ENCODE data around the gene ATP5F1D. TPM values are rescaled to one million over a fixed set of nuclear protein-coding genes. Genes with fewer than 3 reads are reported as not detected.

ATP5F1D gene
- total and polyA plus RNA-seq, 2 of the 13 experiments (the other 11 are each of a cell fraction or from before 2014, with no cell fraction given): 39.4 to 78.7 TPM

- peak; percentile 76; the same call in 1 of the 2 replicates for TF ChIP-seq PITX1 (CRISPR knock-in tag; IDR thresholded peaks at IDR 0.05)
- no peak for TF ChIP-seq SNAPC2 (CRISPR knock-in tag; IDR thresholded peaks at IDR 0.05)
- TF ChIP-seq SAP130 (CRISPR knock-in tag; IDR thresholded peaks at IDR 0.05; ENCODE audit: low read depth): peak; percentile 79
- TF ChIP-seq MTERF4 (CRISPR knock-in tag; IDR thresholded peaks at IDR 0.05): no peak
- peak; percentile 62 for TF ChIP-seq ZSCAN25 (CRISPR knock-in tag; IDR thresholded peaks at IDR 0.05)
- TF ChIP-seq THAP7 (CRISPR knock-in tag; IDR thresholded peaks at IDR 0.05): no peak
- peak; percentile 24; the same call in 1 of the 2 replicates for TF ChIP-seq KDM4B (CRISPR knock-in tag; IDR thresholded peaks at IDR 0.05)
- TF ChIP-seq ZNF605 (CRISPR knock-in tag; IDR thresholded peaks at IDR 0.05): no peak
- TF ChIP-seq, protein P1, sequence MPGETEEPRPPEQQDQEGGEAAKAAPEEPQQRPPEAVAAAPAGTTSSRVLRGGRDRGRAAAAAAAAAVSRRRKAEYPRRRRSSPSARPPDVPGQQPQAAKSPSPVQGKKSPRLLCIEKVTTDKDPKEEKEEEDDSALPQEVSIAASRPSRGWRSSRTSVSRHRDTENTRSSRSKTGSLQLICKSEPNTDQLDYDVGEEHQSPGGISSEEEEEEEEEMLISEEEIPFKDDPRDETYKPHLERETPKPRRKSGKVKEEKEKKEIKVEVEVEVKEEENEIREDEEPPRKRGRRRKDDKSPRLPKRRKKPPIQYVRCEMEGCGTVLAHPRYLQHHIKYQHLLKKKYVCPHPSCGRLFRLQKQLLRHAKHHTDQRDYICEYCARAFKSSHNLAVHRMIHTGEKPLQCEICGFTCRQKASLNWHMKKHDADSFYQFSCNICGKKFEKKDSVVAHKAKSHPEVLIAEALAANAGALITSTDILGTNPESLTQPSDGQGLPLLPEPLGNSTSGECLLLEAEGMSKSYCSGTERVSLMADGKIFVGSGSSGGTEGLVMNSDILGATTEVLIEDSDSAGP (CRISPR knock-in tag; IDR thresholded peaks at IDR 0.05; ENCODE audit: borderline replicate concordance): peak; percentile 56; the same call in 1 of the 2 replicates
- TF ChIP-seq ZNF772 (CRISPR knock-in tag; IDR thresholded peaks at IDR 0.05): peak; percentile 76; the same call in 1 of the 2 replicates
- TF ChIP-seq GATAD2A (CRISPR knock-in tag; IDR thresholded peaks at IDR 0.05): peak; percentile 75
- 0 out of 3 replicates have a peak, but pooled peaks have one; percentile 9 for TF ChIP-seq MXI1 (IDR thresholded peaks at IDR 0.05; ENCODE audit: borderline replicate concordance, low read depth, low read length)
- TF ChIP-seq ZNF274 (CRISPR knock-in tag; IDR thresholded peaks at IDR 0.05): no peak
- peak; percentile 95 for TF ChIP-seq NR2F6 (IDR thresholded peaks at IDR 0.05)
- TF ChIP-seq NR2F6 (CRISPR knock-in tag; IDR thresholded peaks at IDR 0.05): peak; percentile 97
- no peak for TF ChIP-seq SCMH1 (CRISPR knock-in tag; IDR thresholded peaks at IDR 0.05; ENCODE audit: borderline replicate concordance)
- no peak for TF ChIP-seq IRX3 (CRISPR knock-in tag; IDR thresholded peaks at IDR 0.05; ENCODE audit: borderline replicate concordance, low read depth)
- no peak for TF ChIP-seq ZNF879 (CRISPR knock-in tag; IDR thresholded peaks at IDR 0.05)
- TF ChIP-seq MYC (CRISPR knock-in tag; IDR thresholded peaks at IDR 0.05; ENCODE audit: borderline replicate concordance): peak; percentile 48; the same call in 1 of the 2 replicates
- no peak for TF ChIP-seq MATR3 (CRISPR knock-in tag; IDR thresholded peaks at IDR 0.05)
- TF ChIP-seq MEF2D (CRISPR knock-in tag; IDR thresholded peaks at IDR 0.05): peak; percentile 78; the same call in 1 of the 2 replicates
- no peak for TF ChIP-seq ZNF501 (CRISPR knock-in tag; IDR thresholded peaks at IDR 0.05)
- 0 out of 2 replicates have a peak, but pooled peaks have one; percentile 51 for TF ChIP-seq ZNF713 (CRISPR knock-in tag; IDR thresholded peaks at IDR 0.05)
- TF ChIP-seq ZNF788 (CRISPR knock-in tag; IDR thresholded peaks at IDR 0.05; ENCODE audit: borderline replicate concordance): peak; percentile 63; the same call in 1 of the 2 replicates
- TF ChIP-seq REPIN1 (CRISPR knock-in tag; IDR thresholded peaks at IDR 0.05; ENCODE audit: borderline replicate concordance, low read depth): no peak
- TF ChIP-seq HNRNPK (IDR thresholded peaks at IDR 0.05; ENCODE audit: low read depth, low read length, poor library complexity, severe bottlenecking): peak; percentile 10
- TF ChIP-seq, protein P2, sequence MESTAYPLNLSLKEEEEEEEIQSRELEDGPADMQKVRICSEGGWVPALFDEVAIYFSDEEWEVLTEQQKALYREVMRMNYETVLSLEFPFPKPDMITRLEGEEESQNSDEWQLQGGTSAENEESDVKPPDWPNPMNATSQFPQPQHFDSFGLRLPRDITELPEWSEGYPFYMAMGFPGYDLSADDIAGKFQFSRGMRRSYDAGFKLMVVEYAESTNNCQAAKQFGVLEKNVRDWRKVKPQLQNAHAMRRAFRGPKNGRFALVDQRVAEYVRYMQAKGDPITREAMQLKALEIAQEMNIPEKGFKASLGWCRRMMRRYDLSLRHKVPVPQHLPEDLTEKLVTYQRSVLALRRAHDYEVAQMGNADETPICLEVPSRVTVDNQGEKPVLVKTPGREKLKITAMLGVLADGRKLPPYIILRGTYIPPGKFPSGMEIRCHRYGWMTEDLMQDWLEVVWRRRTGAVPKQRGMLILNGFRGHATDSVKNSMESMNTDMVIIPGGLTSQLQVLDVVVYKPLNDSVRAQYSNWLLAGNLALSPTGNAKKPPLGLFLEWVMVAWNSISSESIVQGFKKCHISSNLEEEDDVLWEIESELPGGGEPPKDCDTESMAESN (CRISPR knock-in tag; conservative IDR thresholded peaks at IDR 0.05): 0 out of 2 replicates have a peak, but pooled peaks have one; percentile 45
Observed at GRCh38 chr19:1283207-1283916, 41.8 kb downstream of the ATP5F1D start (continued).

All from HepG2 (cell line).